ENCODE results near the gene SIM2.

SIM2 gene

DNA sequence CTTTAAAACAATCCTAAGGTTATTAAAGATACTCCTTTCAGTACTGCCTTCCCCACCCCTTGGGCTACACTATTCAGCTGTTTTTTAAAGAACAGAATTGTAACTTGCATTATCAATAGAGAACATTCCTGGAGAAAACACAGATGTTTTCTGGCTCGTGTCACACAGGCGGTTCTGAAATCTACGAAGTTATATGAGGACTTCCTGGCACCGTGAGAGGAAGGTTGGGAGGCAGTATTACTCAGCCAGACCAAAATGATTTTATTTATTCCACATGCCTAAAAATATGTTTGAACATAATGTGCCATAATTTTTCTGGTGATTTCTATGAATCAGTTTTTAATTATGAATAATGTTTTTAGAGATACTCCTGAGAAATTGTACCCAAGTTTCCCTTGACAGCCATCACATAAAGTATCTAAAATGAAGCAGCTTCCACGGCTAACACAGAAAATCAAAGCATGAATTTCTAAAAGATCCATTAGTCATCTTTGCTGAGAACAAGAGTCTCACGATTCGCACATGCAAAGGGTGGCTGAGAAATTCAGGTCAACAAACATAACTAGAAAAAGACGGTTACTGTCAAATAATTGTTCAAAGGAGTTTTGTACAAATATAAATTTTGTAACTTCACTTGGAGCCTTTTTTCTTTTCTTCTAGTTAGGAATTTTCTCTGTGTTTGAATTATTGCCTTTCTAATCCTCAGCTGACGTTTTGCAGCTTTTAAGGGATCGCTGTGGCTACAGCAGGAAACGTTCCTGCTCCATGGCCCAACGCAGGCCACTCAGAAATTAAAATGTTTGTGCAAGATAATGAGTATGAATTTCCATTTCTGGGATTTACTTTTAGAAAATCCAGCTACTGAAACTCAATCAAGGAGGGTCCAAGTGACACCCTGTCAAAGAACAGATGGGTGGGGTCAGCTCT lies 8.0 kb upstream of the SIM2 start:
- no peak overlapping the region for H3K27ac ChIP-seq (ENCODE audit: low read depth, low read length)
- H3F3A ChIP-seq (ENCODE audit: control insufficient read depth, insufficient read depth), result no peaks in the 10 kb centered on the region
- H3K4me1 ChIP-seq (ENCODE audit: control insufficient read depth, low read length), result 0 out of 2 replicates have a peak, but pooled peaks cover 3% of the 10 kb centered on the region
- no peaks in the 10 kb centered on the region for H3K79me2 ChIP-seq (ENCODE audit: control insufficient read depth, low read length)
- H3K36me3 ChIP-seq (ENCODE audit: control insufficient read depth, low read length), result no peaks in the 10 kb centered on the region
- H3K4me2 ChIP-seq (ENCODE audit: low read length), result no peak overlapping the region
- peaks cover 8% of the 10 kb centered on the region for H3K27me3 ChIP-seq (ENCODE audit: control insufficient read depth, low read length)
- TF ChIP-seq, protein P1, sequence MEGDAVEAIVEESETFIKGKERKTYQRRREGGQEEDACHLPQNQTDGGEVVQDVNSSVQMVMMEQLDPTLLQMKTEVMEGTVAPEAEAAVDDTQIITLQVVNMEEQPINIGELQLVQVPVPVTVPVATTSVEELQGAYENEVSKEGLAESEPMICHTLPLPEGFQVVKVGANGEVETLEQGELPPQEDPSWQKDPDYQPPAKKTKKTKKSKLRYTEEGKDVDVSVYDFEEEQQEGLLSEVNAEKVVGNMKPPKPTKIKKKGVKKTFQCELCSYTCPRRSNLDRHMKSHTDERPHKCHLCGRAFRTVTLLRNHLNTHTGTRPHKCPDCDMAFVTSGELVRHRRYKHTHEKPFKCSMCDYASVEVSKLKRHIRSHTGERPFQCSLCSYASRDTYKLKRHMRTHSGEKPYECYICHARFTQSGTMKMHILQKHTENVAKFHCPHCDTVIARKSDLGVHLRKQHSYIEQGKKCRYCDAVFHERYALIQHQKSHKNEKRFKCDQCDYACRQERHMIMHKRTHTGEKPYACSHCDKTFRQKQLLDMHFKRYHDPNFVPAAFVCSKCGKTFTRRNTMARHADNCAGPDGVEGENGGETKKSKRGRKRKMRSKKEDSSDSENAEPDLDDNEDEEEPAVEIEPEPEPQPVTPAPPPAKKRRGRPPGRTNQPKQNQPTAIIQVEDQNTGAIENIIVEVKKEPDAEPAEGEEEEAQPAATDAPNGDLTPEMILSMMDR (IDR thresholded peaks at IDR 0.05; ENCODE audit: low read depth, low read length, poor library complexity, severe bottlenecking), result no peak
- TF ChIP-seq EZH2phosphoT487 (IDR thresholded peaks at IDR 0.05; ENCODE audit: borderline replicate concordance, low read length), result no peak
- H3K9me3 ChIP-seq (ENCODE audit: control insufficient read depth, insufficient read depth, low read length), result no peaks in the 10 kb centered on the region
- no peaks in the 10 kb centered on the region for H4K20me1 ChIP-seq (ENCODE audit: control insufficient read depth, insufficient read depth, low read depth, low read length)
- no peaks in the 10 kb centered on the region for H3K9me2 ChIP-seq (replicated peaks; ENCODE audit: control insufficient read depth, low read length)
- H3K4me3 ChIP-seq (ENCODE audit: low read length), result no peak overlapping the region

DNA sequence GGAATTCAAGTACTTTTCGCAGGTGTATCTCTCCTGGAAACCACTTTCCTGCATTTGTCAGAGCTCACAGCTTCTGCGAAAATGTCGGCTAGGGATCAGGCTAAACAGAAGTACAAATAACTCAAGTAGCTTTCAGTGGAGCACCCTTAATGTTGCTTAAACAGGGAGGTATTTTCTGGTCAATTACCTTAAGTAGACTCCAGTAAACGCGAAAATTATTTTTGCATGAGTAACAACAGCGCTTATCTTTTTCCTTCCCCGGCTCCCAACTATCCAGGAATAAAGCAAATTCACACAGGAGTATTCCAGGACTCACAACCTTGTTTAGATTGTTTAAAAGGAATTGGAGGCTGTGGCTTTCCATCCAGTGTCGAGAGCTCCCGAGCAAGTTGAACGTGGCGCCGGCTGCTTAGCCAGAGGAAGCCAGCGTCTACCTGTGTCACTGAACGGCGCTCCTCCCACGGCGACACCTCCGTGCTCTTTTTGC lies 7.3 kb upstream of the SIM2 start:
- H4K20me1 ChIP-seq (ENCODE audit: control insufficient read depth, insufficient read depth, low read depth, low read length), result no peaks in the 10 kb centered on the region
- TF ChIP-seq EZH2phosphoT487 (IDR thresholded peaks at IDR 0.05; ENCODE audit: borderline replicate concordance, low read length), result no peak
- TF ChIP-seq, protein P1 (IDR thresholded peaks at IDR 0.05; ENCODE audit: low read depth, low read length, poor library complexity, severe bottlenecking), result no peak
- H3K4me1 ChIP-seq (ENCODE audit: control insufficient read depth, low read length), result 0 out of 2 replicates have a peak, but pooled peaks cover 3% of the 10 kb centered on the region
- no peak overlapping the region for H3K4me2 ChIP-seq (ENCODE audit: low read length)
- no peaks in the 10 kb centered on the region for H3K79me2 ChIP-seq (ENCODE audit: control insufficient read depth, low read length)
- H3K9me2 ChIP-seq (replicated peaks; ENCODE audit: control insufficient read depth, low read length), result no peaks in the 10 kb centered on the region
- H3K36me3 ChIP-seq (ENCODE audit: control insufficient read depth, low read length), result no peaks in the 10 kb centered on the region
- peaks cover 5% of the 10 kb centered on the region for H3K27me3 ChIP-seq (ENCODE audit: control insufficient read depth, low read length)
- no peak overlapping the region for H3K27ac ChIP-seq (ENCODE audit: low read depth, low read length)
- H3F3A ChIP-seq (ENCODE audit: control insufficient read depth, insufficient read depth), result no peaks in the 10 kb centered on the region
- H3K4me3 ChIP-seq (ENCODE audit: low read length), result no peak overlapping the region
- H3K9me3 ChIP-seq (ENCODE audit: control insufficient read depth, insufficient read depth, low read length), result no peaks in the 10 kb centered on the region

DNA sequence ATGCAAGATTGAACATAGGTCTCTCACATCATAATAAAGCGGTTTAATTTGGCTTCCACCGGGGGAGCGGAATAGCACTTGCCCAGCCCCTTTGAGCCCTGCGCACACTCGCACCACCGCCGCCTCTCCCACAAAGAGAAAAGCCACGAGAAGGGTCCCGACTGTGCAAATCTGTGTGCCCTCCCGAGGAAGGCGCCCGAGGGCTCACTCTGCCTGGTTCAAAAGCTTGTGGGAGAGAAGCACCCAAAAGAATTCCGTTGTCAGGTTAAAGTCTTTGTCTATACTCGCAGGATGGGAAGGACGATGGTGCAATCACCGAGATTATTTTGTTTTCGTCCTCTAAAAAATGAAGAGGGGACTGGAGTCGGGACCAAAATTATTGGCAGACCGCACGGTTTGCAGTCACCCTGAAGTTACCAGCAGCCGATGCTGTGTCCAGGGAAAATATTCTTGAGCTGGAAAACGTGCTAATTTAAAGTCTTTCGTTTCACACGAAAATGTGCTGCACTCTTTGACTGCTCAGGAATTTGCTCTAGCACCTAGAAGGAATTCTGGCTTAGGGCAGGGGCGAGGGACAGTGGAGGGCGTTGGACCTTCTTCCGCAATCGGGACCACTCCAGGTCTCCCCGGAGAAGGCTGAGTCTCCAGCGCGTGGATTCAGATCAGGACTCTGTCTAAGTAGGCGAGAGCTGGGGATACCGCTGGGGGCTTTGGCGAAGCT lies 6.6 kb upstream of the SIM2 start:
- H3K4me1 ChIP-seq (ENCODE audit: control insufficient read depth, low read length), result 0 out of 2 replicates have a peak, but pooled peaks cover 3% of the 10 kb centered on the region
- H3K9me3 ChIP-seq (ENCODE audit: control insufficient read depth, insufficient read depth, low read length), result no peaks in the 10 kb centered on the region
- H3K36me3 ChIP-seq (ENCODE audit: control insufficient read depth, low read length), result no peaks in the 10 kb centered on the region
- no peak overlapping the region for H3K4me2 ChIP-seq (ENCODE audit: low read length)
- no peaks in the 10 kb centered on the region for H4K20me1 ChIP-seq (ENCODE audit: control insufficient read depth, insufficient read depth, low read depth, low read length)
- no peaks in the 10 kb centered on the region for H3K79me2 ChIP-seq (ENCODE audit: control insufficient read depth, low read length)
- no peak overlapping the region for H3K4me3 ChIP-seq (ENCODE audit: low read length)
- H3K27me3 ChIP-seq (ENCODE audit: control insufficient read depth, low read length), result peaks cover 5% of the 10 kb centered on the region
- H3K9me2 ChIP-seq (replicated peaks; ENCODE audit: control insufficient read depth, low read length), result no peaks in the 10 kb centered on the region
- no peak overlapping the region for H3K27ac ChIP-seq (ENCODE audit: low read depth, low read length)
- H3F3A ChIP-seq (ENCODE audit: control insufficient read depth, insufficient read depth), result no peaks in the 10 kb centered on the region
- TF ChIP-seq, protein P1 (IDR thresholded peaks at IDR 0.05; ENCODE audit: low read depth, low read length, poor library complexity, severe bottlenecking), result no peak
- no peak for TF ChIP-seq EZH2phosphoT487 (IDR thresholded peaks at IDR 0.05; ENCODE audit: borderline replicate concordance, low read length)

Measured in DOHH2 (cell line).